GM12892 (cell line): ENCODE data around the gene PPM1E.

Experiments used
- POLR2A ChIP-seq: IDR thresholded peaks from 2 replicates; pipeline ENCODE4 v1.6.1; 2011; ENCODE audit warnings: low read depth, low read length, control low read depth
- TAF1 ChIP-seq: IDR thresholded peaks from 2 replicates; pipeline ENCODE4 v1.6.1; 2011; ENCODE audit warnings: low read depth, mild to moderate bottlenecking, control low read depth, low read length, borderline replicate concordance

DNA sequence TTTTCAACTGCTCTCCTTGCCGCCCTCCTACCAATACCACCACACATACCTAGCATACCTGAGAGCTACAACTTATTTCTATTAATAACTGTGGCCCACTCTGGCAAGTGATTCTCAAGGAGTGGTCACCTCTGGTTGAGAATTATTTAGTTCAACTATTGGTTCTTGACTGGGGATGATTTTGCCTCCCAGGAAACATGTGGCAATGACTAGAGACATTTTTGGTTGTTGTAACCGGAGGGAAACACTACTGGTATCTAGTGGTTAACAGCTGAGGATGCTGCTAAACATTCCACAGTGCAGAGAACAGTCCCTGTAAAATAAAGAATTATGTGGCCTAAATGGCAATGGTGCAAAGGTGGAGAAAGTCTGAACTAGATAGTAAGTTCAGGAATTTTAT is 254.4 kb downstream of the PPM1E start:
- TF ChIP-seq TAF1 (no peak), POLR2A (no peak)
